ENCODE measurements around the gene ULBP1.

- TF ChIP-seq, protein P1, sequence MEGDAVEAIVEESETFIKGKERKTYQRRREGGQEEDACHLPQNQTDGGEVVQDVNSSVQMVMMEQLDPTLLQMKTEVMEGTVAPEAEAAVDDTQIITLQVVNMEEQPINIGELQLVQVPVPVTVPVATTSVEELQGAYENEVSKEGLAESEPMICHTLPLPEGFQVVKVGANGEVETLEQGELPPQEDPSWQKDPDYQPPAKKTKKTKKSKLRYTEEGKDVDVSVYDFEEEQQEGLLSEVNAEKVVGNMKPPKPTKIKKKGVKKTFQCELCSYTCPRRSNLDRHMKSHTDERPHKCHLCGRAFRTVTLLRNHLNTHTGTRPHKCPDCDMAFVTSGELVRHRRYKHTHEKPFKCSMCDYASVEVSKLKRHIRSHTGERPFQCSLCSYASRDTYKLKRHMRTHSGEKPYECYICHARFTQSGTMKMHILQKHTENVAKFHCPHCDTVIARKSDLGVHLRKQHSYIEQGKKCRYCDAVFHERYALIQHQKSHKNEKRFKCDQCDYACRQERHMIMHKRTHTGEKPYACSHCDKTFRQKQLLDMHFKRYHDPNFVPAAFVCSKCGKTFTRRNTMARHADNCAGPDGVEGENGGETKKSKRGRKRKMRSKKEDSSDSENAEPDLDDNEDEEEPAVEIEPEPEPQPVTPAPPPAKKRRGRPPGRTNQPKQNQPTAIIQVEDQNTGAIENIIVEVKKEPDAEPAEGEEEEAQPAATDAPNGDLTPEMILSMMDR (IDR thresholded peaks at IDR 0.05), result no peak
- TF ChIP-seq POLR2A (IDR thresholded peaks at IDR 0.05), result no peak
Observed at GRCh38 chr6:149977221-149977620, 13.5 kb downstream of the ULBP1 start.

Measured in thyroid gland (tissue), 4 donors.